Kidney tubule cell (primary cell): ENCODE data around the gene FAM76A.
"Not testable (repeated sequence)": the region's sequence is repeated elsewhere in the genome, so short reads cannot be mapped to it uniquely, and the experiment has no call there.

Experiments used
- DNase-seq: peaks from one replicate; pipeline ENCODE4 v3.0.0-alpha.2; 2018; ENCODE audit warnings: low spot score

The FAM76A gene

DNA sequence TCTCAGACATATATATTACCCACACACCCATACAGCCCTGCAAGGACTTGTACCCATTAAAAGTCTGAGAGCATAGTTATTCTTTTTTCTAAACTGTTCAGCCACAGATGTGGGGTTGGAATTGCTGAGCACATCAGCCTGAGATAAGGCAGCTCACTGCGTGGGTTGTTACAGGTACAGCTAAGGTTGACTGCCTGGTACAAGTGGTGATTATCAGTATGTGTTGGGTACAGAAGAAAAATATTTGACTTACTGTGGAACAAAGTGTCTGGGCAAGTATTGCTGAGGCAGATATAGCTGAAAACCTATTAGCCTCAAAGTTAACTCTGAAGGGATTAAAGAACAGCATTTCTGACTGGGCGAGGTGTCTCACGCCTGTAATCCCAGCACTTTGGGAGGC, 52.3 kb downstream of the FAM76A start:
- no peak for DNase-seq

DNA sequence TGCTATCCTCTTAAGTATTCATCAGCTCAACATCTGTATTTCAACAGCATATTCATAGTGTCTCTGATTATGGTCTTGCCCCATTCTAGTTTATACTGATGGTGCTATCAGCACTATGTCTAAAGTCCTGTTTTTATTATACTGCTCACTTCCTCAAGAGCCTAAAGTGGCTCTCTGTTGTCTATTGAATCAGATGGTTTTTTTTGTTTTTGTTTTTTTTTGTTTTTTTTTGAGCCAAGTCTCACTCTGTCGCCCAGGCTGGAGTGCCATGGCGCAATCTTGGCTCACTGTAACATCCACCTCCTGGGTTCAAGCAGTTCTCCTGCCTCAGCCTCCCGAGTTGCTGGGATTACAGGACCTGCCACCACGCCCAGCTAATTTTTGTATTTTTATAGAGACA, 53.4 kb downstream of the FAM76A start:
- DNase-seq: no peak

DNA sequence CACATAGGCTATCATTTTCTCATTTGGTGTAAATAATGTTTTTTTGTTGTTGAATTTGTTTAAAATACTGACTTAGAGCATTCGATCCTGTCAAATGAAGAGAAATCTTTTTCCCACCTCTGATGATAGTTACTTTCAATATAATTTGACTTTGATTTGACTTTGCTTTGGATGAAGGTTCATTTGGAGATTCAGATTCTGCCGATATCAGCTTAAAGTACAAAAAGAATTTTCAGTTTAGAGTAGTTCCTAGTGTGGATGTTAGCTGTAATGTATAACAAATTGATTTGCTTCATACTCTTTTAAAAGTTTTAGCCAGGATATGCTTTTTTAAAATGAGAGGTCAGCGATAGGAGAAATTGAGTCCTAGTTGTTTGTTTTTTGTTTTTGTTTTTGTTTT, 57.2 kb downstream of the FAM76A start:
- no peak for DNase-seq

DNA sequence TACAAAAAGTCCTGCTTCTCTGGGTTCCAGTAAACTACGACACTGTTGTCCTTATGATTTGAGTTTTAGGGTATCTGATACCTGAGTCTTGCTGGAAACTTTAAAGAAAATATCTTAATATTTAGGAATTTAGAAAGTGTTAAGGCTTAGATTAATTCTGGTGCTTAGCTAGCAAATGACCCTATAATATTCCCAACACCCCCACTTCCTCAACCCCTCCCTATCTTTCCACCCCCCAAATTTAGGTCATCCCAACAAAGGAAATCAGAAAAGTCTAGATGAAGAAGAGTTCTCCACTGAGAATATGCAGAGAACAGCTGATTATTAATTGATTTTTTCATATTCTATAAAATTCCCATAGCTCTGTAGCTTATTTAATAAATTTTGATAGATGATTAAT, 58.9 kb downstream of the FAM76A start:
- no peak for DNase-seq

DNA sequence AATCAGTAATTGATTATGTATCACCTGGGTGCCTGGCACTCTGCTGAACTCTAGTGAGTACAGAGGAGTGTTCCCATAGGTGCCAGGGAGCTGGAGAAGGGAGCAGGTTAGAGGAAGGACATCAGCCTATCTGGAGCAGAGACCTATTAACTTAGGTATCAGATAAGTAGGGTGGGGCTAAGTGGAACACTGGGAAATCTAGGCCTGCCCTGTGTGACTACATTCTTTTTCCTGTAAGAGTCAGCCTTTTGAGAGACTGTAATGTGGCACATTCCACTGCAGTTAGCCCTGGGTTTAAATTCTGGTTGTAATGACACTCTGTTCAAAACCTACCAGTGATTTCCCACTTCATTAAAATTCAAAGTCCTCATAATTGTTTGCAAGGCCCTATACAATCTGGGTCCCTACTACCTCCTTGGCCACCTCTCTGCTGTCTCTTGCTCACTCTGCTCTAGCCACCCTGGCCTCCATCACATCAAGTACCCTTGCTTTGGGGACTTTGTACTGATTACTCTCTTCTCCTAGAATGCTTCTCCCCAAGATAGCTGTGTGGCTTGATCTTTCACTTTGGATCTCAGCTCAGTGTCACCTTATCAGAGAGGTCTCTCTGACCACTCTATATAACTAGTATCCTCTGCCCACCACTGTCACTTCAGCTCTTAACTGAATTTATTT, 60.2 kb downstream of the FAM76A start:
- DNase-seq: peak; percentile 64

DNA sequence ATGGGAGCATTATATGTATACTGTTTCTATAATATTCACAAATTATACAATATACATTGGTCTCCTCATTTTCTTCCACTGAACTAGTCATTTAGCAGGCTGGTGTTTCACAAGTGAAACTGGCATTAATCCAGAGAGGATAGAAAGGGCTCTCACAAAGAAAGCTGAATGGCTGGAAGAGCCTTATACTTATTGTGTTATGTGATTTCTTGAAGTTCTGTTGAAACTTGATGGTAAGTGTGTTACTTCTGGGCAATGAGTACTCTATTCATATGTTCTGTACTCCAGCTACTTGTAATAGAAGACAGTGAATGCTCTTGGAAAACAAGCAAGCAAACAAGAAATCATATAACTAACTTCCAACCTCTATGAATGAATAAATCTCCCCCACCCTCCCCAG, 62.1 kb downstream of the FAM76A start:
- no peak for DNase-seq

DNA sequence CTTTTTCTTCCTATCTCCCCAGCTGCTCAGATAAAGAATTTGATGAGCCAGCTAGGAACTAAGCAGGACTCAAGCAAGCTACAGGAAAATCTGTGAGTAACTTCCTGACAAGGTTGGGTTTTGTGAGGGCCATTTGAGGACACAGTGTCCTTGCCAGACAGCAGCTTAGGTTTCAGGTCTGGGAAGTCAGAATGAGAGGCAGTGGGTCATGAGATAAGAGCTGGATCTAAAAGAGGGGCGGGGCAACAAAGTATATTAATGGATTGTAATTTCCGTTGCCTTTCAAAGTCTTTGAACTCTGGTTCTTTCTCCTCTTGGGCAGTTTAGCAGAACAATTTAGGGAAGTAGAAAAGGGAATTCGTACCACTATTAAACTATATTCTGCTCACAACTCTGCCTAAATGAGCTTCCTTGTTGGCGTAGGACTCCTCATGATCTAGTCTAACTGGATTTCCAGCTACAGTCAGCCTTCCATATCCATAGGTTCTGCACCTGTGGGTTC, 63.8 kb downstream of the FAM76A start:
- peak; percentile 10 for DNase-seq

DNA sequence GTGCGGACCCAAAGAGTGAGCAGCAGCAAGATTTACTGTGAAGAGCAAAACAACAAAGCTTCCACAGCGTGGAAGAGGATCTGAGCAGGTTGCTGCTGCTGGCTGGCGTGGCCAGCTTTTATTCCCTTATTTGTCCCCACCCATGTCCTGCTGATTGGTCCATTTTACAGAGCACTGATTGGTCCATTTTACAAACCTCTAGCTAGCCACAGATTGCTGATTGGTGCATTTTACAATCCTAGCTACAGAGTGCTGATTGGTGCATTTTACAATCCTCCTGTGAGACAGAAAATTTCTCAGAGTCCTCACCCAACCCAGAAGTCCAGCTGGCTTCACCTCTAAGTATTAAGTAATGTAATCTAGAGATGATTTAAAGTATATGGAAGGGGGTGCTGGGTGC, 64.5 kb downstream of the FAM76A start:
- not testable (repeated sequence) for DNase-seq

DNA sequence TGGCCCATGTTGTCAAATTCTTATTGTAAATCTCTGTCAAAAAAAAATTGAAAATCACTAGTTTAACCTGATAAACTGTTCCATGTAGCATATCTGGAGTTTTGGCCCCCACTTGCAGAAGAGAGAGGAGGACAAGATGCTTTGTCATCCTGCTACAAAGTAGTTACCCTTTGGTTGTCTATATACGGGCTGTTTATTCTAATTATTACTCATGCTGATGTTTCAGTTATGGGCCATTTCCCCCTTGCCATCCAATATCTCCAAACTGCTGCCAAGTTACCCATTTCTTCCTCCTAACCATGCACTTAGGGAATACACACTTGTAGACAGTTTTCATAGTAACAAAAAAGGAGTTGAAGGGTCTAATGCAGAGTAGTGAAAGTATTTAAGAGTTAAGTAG, 69.8 kb downstream of the FAM76A start:
- no peak for DNase-seq

DNA sequence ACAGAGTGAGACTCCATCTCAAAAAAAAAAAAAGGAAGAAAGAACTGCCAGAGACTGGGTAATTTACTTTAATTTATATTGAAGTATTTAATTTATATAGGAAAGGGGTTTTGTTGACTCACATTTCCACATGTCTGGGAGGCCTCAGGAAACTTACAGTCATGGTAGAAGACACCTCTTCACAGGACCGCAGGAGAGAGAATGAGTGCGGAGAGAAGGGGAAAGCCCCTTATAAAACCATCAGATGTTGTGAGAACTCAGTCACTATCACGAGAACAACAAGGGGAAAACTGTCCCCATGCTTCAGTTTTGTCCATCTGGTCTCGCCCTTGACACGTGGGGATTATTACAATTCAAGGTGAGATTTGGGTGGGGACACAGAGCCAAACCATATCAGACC, 79.0 kb downstream of the FAM76A start:
- no peak for DNase-seq

DNA sequence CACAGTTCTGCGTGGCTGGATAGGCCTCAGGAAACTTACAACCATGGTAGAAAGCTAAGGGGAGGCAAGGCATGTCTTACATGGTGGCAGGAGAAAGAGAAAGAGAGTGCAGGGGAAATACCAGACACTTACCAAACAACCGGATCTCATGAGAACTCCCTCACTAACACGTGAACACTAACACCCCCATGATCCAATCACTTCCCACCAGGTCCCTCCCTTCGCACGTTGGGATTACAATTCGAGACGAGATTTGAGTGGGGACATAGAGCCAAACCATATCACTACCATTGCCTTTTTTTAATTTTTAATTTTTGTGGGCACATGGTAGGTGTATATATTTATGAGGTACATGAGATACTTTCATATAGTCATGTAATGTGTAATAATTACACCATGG, 81.0 kb downstream of the FAM76A start:
- DNase-seq: no peak

DNA sequence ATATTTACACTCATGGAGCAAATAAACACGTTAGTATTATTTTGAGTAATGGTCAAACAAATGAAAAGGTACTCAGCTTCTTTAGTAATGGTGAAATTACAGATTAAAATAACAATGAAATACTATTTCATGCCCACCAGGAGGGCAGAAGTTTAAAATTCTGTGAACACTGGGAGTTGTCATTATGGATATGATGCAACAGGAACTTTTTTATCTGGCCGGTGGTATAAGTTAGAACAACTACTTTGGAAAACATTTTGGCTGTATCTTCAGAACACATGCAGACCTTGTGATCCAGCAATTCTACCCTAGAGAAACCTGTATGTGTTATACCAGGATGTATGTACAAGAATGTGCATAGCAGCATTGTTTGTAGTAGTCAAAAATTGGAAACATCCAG, 81.6 kb downstream of the FAM76A start:
- DNase-seq: no peak

DNA sequence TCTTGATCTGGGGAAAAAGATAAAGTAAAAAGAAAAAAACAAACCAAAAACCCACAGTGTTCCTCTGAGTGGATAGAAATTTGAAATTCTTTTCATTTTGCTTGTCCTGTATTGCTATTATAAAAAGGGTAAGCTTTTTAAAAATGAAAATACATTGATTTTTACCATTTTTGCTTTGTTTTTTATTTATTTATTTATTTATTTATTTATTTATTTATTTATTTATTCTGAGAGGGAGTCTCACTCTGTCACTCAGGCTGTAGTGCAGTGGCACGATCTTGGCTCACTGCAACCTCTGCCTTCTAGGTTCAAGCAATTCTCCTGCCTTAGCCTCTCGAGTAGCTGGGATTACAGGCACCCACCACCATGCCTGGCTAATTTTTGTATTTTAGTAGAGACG, 82.4 kb downstream of the FAM76A start:
- not testable (repeated sequence) for DNase-seq

DNA sequence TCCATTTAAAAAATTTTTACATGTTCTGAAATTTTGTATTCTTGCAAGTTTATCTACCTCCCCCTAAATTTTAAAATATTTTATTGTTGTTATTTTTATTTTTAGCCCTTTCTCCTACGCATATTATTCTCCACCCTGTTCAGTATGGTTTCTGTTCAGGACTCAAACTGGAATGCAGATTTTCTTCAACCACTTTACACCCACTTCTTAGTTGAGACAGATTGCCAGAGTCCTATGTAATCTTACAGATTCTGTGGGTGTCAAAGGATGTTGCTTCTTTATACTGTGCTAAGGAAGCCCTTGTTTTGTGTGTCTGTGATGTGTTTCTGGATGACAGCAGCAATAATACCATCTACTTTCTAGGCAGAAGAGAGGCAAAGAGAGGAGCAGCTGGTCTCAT, 84.1 kb downstream of the FAM76A start:
- DNase-seq: no peak

DNA sequence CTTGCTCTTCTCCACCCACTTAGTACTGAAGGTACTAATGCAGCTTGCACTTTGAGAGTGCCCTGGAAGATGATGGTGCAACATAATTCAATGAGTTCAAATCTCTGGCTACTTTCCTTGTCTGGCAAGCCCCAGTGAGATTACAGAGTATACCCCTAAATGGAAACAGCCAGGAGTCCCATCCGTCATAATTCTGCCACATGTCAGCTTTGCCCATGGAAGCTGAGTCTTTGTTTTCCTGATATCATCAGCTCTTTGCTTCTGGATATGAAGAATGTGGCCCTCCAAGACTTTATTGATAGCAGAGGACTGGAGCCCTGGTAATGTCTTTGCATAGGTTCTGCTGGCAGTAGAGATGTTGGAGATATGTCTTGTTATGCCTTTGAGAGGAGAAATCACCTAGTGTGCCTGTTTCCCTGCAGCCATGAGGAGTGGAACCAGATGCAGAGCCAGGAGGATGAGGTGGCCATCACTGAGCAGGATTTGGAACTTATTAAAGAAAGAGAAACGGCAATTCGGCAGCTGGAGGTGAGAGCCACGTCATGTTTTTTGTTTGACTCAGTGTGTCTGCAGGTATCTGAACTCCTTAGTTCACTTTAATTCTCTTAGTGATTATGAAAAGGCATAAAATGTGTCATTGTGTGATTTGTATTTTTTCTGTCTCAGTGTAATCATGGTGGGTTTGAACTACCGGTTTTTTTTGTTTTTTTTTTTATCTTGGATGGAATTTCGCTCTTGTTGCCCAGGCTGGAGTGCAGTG, 86.2 kb downstream of the FAM76A start:
- no peak for DNase-seq
